Cerebellar nuclear complex (tissue), 1 donor: ENCODE results near the gene AP2A2.
A peak's percentile ranks its signal among the peaks of the same experiment; 100 is the strongest.
"Not testable (repeated sequence)": the region's sequence is repeated elsewhere in the genome, so short reads cannot be mapped to it uniquely, and the experiment has no call there.

Experiments used
- DNase-seq, 2 experiments: peaks; one replicate each; lab custom pipeline; 2025; lab: John Stamatoyannopoulos, UW

Gene AP2A2

DNA sequence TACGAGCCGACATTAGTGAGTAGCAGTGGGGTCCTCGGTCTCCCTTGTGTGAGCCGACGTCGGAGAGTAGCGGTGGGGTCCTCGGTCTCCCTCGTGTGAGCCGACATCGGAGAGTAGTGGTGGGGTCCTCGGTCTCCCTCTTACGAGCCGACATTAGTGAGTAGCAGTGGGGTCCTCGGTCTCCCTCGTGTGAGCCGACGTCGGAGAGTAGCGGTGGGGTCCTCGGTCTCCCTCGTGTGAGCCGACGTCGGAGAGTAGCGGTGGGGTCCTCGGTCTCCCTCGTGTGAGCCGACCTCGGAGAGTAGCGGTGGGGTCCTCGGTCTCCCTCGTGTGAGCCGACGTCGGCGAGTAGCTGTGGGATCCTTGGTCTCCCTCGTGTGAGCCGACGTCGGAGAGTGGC lies 49.7 kb downstream of the AP2A2 start:
- not testable (repeated sequence) for DNase-seq

DNA sequence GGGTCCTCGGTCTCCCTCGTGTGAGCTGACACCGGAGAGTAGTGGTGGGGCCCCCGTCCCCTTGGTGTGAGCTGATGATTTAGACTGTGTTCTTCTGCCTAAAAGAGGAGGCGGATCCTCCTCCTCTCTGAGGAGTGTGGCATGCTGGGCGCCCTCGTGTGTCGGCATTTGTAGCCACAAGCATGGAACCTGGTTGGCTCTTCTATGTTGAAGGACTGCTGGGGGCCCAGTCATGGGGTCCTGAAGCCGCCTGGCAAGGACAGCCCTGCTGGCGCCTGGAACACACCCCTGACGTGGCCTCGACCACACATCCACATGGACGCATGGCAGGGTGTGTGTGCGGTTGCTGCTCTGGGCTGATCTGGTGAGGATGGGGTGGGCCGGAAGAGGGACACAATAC lies 50.2 kb downstream of the AP2A2 start:
- no peak for DNase-seq

DNA sequence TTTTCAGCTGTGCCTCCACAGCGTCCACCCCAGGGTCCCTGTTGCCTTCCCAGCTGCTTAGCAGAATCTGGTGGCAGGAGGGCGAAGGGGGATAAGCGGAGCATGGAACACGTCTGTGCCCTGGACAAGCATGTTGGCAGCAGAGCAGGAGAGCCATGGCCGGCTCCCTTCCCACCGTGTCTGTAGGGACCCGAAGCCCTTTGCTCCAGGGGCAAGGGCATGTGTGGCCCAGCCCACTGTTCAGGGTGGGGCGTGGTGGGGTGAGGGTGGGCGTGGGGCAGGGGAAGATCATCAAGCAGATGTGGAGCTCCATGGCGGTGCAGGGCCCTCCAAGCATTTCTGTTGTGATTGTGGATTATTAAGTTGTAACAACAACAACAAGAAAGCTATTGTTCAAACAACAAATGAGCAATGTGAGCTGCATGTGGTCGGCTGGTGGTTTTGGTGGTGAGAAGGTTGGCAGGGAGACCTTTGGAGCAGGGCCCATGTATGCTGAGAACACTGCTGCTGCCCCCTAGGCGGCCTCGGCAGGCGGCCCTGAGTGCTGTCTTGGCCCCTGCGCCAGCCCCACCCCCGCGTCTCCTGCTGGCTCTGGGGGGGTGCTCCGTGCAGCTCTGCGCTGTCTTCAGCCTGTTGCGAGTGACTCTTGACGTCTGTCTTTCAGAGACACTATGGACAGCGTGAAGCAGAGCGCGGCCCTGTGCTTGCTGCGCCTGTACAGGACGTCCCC lies 50.9 kb downstream of the AP2A2 start:
- no peak for DNase-seq

DNA sequence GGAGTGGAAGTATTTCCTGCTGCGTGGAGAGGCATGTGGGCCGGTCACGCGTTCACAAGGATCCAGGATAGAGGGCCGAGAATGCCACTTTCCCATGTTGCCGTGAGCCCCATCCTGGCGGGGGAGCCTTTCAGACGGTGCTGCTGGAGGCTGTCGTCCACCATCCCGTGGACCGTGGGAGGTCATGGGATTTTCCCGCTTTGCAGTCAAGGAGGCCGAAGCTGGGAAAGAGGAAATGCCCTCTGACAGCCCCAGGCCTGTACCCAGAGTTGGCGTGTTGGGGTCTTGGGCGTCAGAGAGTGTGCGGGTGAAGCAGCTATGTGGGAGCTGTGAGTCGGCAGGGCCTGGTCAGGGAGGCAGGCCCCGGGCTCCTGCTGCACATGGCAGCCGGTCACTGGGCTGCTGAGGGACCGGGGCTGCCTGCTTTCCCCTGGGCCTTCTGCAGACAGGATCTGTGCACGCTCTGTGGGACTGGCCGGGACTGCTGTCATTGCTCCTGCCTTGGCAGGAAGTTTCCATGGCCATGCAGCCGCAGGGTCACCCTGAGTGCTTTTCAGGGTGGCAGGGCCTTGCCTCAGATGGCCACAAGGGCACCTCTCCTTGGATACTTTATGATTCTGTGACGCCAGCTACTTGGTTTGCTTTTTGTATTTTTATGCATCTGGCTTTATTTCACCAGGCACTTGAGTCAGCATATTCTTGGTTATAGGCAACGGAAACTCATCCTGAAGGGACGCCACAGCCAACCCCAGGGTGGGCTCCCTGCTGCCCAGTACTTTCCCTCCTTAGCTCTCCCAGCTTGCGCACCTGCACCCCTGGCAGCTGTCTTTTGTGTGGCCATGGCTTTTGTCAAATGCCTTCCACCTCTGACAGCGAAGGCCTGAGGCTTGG lies 52.4 kb downstream of the AP2A2 start:
- no peak for DNase-seq

DNA sequence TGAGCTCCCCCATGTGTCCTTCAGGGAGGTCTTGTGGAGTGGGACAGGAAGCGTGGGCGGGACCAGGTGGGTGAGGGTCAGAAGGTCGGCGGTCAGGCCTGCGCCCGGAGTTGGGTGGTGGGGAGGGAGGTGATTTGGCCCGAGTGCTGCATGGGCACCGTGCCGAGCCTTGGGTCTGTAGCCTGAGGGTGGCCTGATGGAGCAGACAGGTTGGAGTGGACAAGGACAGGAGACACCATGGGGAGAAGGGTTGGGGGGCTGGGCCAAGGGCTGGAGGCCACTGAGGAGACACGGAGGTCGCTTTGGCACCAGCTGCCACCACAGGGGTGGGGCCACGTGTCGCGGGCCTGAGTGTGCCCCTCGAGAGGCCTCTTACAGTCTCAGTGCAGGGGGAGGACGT lies 53.1 kb downstream of the AP2A2 start:
- DNase-seq: no peak

DNA sequence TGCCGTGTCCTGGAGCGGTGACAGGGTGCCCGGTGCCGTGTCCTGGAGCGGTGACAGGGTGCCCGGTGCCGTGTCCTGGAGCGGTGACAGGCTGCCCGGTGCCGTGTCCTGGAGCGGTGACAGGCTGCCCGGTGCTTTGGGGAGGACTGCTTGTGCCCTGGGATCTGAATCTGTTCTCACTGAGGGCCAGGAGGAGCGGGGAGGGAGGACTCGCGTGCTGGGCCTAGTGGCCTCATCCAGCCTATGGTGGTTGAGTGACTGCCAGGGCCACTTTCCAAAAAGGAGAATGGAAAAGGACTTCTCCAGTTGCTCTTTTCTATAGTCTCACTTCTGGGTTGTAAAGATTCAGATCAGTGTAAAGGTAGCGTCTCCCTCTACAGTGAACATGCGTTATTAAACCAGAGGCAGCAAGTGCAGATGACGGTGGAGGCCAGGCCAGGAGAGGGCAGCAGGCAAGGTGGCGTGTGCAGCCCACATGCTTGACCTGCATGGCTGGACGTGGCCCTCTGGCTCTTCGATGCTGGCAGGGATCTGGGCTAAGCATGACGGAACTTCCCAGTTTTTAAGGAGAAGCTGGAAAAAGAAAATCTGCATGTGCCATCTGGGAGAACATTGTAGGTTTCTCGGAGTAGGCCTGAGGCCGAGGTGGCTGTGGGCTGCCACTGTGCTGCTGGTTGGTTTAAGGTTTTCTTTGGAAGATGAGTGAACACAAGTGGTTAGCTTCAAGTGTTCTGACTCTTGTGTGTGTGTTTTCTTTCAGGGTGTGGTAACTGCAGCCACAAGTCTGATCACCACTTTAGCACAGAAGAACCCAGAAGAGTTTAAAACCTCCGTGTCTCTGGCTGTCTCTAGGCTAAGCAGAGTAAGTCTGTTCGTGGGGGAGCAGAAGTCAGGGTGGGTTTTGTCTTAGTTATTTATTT lies 55.0 kb downstream of the AP2A2 start:
- peak in 1 of 2 experiments; percentile 62 for DNase-seq

DNA sequence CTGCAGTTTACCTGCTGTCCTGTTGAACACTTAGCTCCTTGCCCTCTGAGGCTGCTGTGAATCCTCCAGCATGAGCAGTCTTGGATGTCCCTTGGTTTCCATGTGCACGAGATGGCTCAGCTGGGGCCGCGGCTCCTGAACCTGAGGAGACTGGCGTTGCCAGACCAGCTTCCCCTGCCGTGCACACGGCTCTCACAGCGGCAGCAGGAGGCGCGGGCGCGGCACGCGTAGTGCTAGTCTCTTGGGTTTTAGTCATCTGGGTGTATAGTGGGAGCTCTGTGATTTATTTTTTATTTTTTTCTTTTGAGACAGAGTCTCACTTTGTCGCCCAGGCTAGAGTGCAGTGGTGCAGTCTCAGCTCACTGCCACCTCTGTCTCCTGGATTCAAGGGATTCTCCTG lies 56.1 kb downstream of the AP2A2 start:
- DNase-seq: no peak

DNA sequence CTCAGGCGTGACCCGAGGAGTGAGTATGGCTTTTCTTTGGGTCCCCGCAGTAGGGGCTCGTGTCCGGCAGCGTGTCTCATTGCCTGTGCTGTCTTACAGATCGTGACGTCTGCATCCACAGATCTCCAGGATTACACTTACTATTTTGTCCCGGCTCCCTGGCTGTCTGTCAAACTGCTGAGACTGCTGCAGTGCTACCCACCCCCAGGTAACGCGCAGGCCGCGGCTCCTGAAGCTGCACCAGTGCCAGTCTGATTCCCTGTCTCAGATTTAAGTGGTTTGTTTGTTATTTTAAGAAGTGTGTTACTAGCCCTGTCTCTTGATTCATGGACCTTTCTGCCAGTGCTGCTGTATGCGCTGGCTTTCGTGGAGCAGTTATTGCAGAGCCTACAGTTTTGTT lies 58.9 kb downstream of the AP2A2 start:
- no peak for DNase-seq

DNA sequence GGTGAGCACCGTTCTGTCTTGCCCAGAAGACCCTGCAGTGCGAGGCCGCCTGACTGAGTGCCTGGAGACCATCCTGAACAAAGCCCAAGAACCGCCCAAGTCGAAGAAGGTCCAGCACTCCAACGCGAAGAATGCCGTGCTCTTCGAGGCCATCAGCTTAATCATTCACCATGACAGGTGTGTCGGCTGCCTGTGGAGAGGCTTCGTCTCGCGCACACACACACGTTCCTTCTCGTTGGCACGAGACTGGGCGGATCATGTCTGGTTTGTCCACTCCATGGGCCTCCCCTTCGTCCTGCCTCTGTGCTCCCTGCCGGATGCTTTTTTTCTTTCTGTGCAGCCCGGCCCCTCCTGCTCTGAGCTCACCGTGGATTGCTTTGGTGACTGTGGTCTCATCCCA lies 59.7 kb downstream of the AP2A2 start:
- no peak for DNase-seq

DNA sequence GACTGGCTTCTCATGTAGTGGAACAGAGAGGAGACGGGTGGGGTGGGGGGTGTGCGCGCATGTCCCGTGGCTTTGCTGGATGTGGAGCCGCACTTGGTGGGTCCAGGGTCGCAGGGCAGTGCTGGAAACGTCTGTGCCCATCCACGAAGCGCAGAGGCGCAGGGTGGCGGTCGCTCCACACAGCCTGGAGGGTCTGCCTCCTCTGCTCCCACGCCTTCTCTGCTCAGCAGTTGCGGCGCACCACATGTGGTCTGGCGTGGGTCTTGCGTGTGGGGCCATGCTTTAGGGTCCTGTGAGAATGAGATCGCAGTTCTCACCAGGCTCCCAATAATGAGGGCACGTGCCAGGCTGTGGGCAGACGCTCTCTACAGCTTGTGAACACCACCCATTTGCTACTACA lies 60.2 kb downstream of the AP2A2 start:
- DNase-seq: no peak

DNA sequence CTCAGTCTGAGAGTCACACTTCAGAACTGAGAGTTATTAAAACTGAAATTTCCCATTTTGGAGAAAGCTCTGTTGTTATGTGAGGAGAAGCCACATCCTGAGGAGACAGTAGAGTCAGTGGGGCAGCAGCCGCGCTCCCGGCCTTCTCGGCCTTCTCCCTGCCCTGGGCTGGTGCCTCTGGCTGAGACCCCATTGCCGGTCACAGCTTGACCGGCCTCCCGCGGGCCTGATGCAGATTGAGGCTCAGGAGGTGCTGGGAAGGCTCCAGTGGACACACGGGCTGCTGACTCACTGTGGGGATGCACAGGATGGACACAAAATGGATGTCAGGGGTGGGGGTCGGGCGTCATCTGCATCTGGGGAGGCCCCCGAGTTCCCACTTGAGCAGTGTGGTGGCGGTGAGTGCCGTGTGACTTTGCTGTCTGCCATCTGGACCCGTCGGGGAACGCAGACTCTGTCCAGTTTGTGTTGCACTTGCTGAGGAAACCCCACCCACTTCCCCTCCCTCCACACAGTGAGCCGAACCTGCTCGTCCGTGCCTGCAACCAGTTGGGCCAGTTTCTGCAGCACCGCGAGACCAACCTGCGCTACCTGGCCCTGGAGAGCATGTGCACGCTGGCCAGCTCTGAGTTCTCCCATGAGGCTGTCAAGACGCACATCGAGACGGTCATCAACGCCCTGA lies 60.7 kb downstream of the AP2A2 start:
- peak; percentile 28 to 62 for DNase-seq

DNA sequence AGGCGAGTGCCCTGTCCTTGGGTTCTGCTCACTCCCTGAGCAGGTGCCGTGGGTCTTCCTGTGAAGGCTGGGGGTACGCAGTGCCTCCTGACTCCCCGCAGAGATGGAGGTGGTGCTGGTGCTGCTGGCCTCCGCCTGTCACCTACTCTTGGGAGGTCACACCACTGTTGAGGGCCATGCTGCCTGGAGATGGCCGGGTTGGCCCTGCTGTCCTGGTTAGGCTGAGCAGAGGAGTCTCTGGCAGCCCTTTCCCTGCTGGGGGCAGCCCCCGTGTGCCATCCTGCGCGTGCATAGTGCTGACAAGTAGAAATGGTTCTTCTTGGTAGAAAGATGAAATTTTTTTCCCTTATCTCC lies 61.3 kb downstream of the AP2A2 start:
- no peak for DNase-seq

DNA sequence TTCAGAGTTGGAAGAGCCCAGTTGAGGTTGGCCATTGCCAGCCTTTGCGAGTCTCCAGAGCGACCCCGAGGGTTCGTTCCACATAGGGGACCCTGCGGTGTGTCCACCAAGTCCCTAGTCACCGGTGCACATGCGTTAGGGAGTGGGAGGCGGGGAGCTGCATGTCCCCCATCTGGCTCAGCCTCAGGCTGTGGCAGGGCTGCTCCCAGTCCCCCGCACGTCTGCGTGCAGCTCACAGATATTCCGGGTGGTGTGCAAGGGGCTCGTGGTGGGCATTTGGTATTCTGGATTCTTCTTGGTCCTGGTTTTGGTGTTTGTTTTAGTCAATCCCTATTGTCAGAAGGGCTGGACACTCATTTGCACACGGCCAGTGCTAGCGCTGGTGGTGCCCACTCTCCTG lies 62.0 kb downstream of the AP2A2 start:
- DNase-seq: no peak

DNA sequence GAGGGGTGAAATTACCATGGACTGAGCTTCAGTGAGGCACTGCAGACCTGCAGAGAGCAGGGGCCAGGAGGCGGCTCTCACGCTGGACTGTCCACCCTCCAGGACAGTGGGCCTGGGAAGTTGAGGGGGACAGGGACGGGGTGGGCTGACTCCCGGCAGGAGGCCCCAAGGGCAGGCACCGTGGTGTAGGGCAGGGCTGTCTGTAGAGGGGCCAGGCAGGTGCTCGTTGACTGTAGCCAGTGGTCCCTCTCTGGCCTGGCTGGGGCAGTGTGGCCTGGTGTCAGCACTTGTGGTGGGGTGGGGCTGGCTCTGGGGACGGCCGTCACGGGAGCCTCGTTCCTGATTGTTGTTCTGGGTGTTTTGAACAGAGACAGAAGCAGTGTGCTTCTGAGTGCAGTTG lies 64.4 kb downstream of the AP2A2 start:
- no peak for DNase-seq

DNA sequence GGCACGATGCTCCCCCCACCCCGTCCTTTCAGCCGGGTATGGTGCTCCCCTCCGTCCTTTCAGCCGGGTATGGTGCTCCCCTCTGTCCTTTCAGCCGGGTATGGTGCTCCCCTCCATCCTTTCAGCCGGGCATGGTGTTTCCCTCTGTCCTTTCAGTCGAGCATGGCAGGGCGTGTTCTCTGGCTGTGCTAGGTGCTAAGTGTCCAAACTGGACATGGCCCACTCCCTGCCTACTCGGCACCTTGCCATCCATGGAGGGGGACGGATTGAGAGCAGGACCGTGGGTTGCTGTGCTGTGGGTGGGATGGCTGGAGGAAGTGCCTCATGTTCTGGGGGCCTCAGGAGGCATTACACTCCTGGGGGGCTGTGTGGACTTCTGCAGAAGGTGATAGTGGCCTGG lies 65.4 kb downstream of the AP2A2 start:
- DNase-seq: no peak

DNA sequence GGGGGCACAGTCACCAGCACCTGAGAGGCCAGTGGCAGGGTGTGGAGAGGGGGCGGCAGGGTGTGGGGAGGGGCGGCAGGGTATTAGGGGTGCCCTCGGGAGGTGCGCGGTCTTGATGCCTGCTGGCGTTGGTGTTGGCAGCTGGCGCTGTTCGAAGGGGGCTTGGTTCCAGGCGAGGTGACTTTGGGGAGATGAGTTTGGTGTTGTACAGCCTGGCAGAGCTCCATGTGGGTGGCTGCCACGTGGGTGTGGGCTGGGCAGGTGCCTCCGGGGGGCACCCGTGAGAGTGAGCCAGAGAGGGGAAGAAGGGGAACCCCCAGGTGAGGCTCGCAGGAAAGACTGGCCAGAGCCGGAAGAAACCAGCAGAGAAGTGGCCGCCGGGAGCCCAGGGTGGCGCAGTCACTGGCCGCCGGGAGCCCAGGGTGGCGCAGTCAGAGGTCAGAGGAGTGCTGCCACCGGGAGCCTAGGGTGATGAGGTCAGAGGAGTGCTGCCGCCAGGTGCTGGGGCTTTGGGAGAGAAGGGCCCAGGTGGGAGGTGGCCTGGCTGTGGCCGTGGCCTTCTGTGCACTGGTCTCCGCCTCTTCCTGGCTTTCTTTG lies 66.1 kb downstream of the AP2A2 start:
- no peak for DNase-seq

DNA sequence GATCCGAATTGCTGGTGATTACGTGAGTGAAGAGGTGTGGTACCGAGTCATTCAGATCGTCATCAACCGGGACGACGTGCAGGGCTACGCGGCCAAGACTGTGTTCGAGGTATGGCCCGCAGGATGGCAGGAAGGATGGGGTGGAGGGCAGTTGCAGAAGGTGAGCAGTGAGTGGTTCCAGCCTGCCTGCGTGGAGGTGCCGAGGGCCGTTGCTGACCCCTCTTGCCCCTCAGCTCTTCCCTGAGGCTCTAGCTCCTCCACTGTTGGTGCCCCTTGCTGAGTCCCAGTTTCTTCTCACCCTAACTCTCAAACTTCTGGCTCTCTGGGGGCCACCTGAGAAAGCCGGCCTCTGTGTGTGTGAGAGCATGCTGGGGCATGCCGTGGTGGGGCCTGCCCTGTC lies 66.9 kb downstream of the AP2A2 start:
- DNase-seq: no peak

DNA sequence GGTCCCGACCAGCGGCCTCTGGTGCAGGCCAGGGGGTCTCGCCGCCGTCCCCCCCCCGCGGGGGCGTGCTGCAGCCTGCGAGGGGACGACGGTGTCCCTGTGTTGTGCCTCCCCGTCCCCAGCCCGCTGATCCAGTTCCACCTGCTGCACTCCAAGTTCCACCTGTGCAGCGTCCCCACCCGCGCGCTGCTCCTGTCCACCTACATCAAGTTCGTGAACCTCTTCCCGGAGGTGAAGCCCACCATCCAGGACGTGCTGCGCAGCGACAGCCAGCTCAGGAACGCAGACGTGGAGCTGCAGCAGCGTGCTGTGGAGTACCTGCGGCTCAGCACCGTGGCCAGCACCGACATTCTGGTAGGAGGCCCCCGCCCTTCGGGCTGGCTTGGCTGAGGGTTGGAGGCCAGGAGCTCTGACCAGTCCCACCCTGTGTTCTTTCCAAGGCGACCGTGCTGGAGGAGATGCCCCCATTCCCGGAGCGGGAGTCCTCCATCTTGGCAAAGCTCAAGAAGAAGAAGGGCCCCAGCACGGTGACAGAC lies 68.0 kb downstream of the AP2A2 start:
- no peak for DNase-seq

DNA sequence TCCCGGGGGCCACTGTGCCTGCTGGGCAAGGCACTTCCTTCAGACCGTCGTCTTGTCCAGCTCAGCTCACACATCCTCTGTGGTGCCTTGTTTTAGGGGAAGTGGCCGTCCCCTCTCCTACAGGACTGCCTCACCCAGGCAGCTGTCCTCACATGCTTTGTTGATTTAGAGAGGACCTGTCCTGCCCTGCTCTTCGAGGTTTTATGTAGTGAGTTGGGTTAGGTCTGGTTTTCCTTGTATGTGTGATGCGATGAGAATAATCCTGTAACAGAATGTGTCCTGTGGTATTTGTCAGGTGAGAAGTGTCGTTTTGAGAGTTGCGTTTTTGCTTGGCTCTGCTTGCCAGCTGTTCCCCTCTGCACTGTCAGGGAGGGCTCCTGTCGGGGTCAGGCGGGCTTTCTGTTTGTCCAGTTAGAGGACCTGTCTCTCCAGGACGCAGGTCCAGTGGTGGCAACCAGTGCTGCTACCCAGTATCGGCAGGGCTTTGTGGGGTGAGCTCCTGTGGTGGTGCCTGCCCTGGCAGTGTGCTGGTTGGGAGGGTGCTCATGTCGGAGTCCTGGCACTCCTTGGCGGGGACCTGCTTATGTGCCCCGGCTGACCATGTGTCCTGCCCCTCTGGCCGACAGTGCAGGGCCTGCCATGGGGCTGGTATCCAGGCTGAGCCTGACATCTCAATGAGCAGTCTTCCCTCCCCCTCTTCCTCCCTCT lies 69.5 kb downstream of the AP2A2 start:
- no peak for DNase-seq

DNA sequence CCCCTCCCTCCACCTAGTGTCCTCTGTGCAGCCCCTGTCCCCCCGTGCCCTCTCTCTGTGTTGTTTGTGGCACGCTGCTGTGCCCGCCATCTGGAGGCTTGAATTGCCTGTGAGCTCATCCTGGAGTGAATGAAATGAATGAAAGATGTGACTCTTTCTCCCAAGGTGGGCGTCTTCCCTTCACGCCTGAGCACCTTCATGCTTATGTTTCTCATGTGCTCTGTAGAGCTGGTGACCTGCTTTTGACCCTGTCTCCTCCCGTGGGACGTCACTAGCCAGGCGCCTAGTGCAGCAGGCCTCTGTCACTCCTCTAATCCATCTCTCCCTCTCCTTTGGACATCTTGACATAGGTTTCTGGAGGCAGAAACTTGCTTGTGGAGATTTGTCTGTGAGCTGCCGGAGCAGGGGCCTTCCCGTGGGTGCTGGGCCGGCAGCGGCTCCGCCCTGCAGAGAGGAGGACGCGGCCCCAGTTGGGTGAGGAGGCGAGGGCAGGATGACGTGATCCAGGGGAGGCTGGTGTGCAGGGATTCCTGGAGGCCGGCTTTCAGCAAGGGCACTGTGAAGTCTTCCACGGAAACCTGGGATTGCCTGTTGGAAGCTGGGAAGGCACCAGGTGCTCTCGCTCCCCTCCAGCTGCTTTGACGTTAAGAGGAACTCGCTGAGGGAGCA lies 70.2 kb downstream of the AP2A2 start:
- no peak for DNase-seq
